Measurements from ENCODE around the gene ZNF407.

GRCh38 chr18:74571895-74572680, 25.6 kb upstream of the ZNF407 start:
- TF ChIP-seq EGR1 (IDR thresholded peaks at IDR 0.05) (no peak), REST (IDR thresholded peaks at IDR 0.05; ENCODE audit: low read depth) (no peak), USF1 (IDR thresholded peaks at IDR 0.05) (no peak), YY1 (IDR thresholded peaks at IDR 0.05; ENCODE audit: low read depth) (no peak), TEAD4 (IDR thresholded peaks at IDR 0.05) (no peak), TAF1 (IDR thresholded peaks at IDR 0.05; ENCODE audit: low read depth) (no peak), FOXM1 (IDR thresholded peaks at IDR 0.05; ENCODE audit: borderline replicate concordance, low read depth) (no peak), MAX (IDR thresholded peaks at IDR 0.05) (no peak), NFIC (IDR thresholded peaks at IDR 0.05) (no peak), CREB1 (IDR thresholded peaks at IDR 0.05; ENCODE audit: low read depth) (no peak), CEBPB (IDR thresholded peaks at IDR 0.05) (no peak), EP300 (IDR thresholded peaks at IDR 0.05; ENCODE audit: borderline replicate concordance) (no peak), TCF12 (IDR thresholded peaks at IDR 0.05; ENCODE audit: low read depth) (no peak)

All from Ishikawa (cell line).